ELR (cell line): Measurements from ENCODE around the gene RACGAP1.

Experiments
- DNase-seq: peaks from one replicate; pipeline ENCODE4 v3.0.0-alpha.2; 2015; ENCODE audit warnings: low read depth

RACGAP1 gene

DNA sequence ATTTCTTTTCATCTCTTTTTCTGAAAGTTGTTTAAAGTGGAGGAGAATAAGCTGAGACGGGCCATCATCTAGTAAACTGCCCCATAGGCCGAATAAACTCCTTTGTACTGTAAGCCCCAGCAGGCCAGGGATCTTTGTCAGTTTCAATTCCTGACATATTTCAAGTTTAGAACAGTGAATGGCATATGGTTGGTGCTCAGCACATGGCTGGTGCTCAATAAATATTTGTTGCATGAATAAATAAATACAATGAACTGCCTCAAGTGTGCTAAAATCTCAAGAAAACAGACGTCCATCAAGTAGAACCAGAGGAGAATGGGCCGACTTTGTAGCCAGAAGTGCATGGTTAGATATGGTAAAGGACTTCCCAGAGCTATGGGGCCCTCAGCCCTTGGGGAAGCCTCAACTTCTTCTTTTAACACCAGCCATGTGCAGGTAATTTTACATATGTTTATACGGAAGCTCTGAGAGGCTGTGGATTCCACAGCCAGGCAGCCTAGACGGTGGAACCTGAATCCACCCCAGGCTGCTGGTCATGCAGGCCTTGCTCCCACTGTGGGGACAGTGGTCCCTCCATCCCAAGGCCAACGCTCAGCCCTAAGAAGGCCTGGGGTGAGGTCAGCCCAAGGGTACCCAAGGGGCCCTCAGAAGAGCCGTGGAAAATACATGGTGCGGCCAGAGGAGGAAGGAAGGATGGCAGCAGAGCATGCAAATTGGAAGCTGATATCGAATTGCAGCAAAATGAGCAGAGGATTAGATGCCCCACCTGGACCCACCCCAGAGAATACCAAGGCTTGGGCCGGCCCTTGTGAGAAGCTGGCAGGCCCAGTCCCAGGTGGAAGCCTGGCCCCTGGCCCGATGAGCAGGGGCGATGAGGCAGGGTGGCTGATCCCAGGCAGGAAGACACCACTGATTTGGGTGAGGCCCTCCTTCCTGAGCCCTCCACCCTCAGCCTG is 83.5 kb downstream of the RACGAP1 start:
- no peak for DNase-seq

- no peak for DNase-seq
Measured at GRCh38 chr12:49939707-49940106, 85.6 kb downstream of the RACGAP1 start.

- no peak for DNase-seq
Measured at GRCh38 chr12:49939307-49939706, 86.0 kb downstream of the RACGAP1 start.
